Measurements from ENCODE around the gene ATRIP.

- TF ChIP-seq CTCF (IDR thresholded peaks at IDR 0.05) = no peak
- no peak for TF ChIP-seq REST (IDR thresholded peaks at IDR 0.05; ENCODE audit: low read depth, low read length)
- no peak for TF ChIP-seq POLR2AphosphoS5 (IDR thresholded peaks at IDR 0.05; ENCODE audit: low read depth, low read length)
- TF ChIP-seq MAX (IDR thresholded peaks at IDR 0.05; ENCODE audit: low read depth) = no peak
- no peak for TF ChIP-seq EP300 (IDR thresholded peaks at IDR 0.05; ENCODE audit: borderline replicate concordance in 1 of 2, low read depth in 1 of 2, low read length in 1 of 2)
- TF ChIP-seq MXI1 (IDR thresholded peaks at IDR 0.05; ENCODE audit: low read depth, low read length) = no peak
- TF ChIP-seq SIN3A (IDR thresholded peaks at IDR 0.05; ENCODE audit: borderline replicate concordance, low read depth, low read length) = no peak
- TF ChIP-seq ELF1 (IDR thresholded peaks at IDR 0.05) = no peak
- no peak for TF ChIP-seq USF2 (IDR thresholded peaks at IDR 0.05; ENCODE audit: borderline replicate concordance, low read depth, low read length)
- TF ChIP-seq TCF12 (IDR thresholded peaks at IDR 0.05) = no peak
Observed at GRCh38 chr3:48405343-48405881, 41.1 kb upstream of the ATRIP start.
